ENCODE results near the gene MSH3.

- TF ChIP-seq CTCF (IDR thresholded peaks at IDR 0.05) (no peak), ELF1 (IDR thresholded peaks at IDR 0.05) (no peak)
Observed at GRCh38 chr5:80697100-80697499, 42.6 kb downstream of the MSH3 start.
